H1 (cell line): Measurements from ENCODE around the gene TMEM114. TPM values are rescaled to one million over a fixed set of nuclear protein-coding genes. Genes with fewer than 3 reads are reported as not detected.

Source experiments
- CTCF ChIA-PET: fragments of 300-600 bp; sonication (Branson Sonifier 250); formaldehyde crosslinking; loops from one replicate; lab custom pipeline; 2021; ENCODE audit not compliant: partially characterized antibody; lab: Charles Lee
- POLR2A ChIA-PET: fragments of 300-600 bp; sonication (Branson Sonifier 250); formaldehyde crosslinking; loops from one replicate; lab custom pipeline; 2021; ENCODE audit warnings: inconsistent platforms; ENCODE audit not compliant: partially characterized antibody; lab: Charles Lee
- DNase-seq, 2 experiments: peaks; one replicate each; pipeline versions ENCODE4 v3.0.0 to v3.0.0-alpha.2; 2010 to 2022; ENCODE audit warnings: low spot score in 2 of 2, low read depth in 1 of 2, mixed read lengths in 1 of 2
- FAIRE-seq: peaks from 2 replicates; lab custom pipeline; 2011; peaks lifted over from hg19 to GRCh38; lab: Jason Lieb, UNC
- H2AFZ ChIP-seq: 2 replicates; pipeline ENCODE4 v1.8.1; 2012; ENCODE audit warnings: low read length, inconsistent platforms
- H2AK5ac ChIP-seq: 2 replicates; pipeline ENCODE4 v1.6.1; 2013; ENCODE audit warnings: low read depth, low read length
- H2BK120ac ChIP-seq: replicated peaks from 2 replicates; pipeline ENCODE3; 2013; ENCODE audit warnings: low read depth, low read length, inconsistent platforms
- H2BK12ac ChIP-seq: 2 replicates; pipeline ENCODE4 v1.6.1; 2013; ENCODE audit warnings: low read depth, low read length
- H2BK15ac ChIP-seq: 2 replicates; pipeline ENCODE4 v1.6.1; 2013; ENCODE audit warnings: low read length
- H2BK20ac ChIP-seq: 2 replicates; pipeline ENCODE4 v1.6.1; 2013; ENCODE audit warnings: low read length
- H2BK5ac ChIP-seq: 2 replicates; pipeline ENCODE4 v1.6.1; 2013; ENCODE audit warnings: low read depth, low read length
- H3K14ac ChIP-seq: 2 replicates; pipeline ENCODE4 v1.6.1; 2013; ENCODE audit warnings: inconsistent platforms; ENCODE audit not compliant: insufficient read length
- H3K18ac ChIP-seq: 2 replicates; pipeline ENCODE4 v1.6.1; 2013; ENCODE audit warnings: low read length; ENCODE audit errors: extremely low read depth
- H3K23ac ChIP-seq: 2 replicates; pipeline ENCODE4 v1.6.1; 2013; ENCODE audit warnings: inconsistent platforms; ENCODE audit not compliant: insufficient read length
- H3K23me2 ChIP-seq: 2 replicates; pipeline ENCODE4 v1.6.1; 2013; ENCODE audit warnings: low read depth, low read length
- H3K27ac ChIP-seq: 2 replicates; pipeline ENCODE4 v1.6.1; 2011; ENCODE audit warnings: low read depth, low read length, inconsistent platforms
- H3K27me3 ChIP-seq, 4 experiments: replicated peaks in 1 of 4; 1 replicate in 1 of 4; 2 replicates in 3 of 4; pipeline versions ENCODE4 v1.6.1 to v1.8.1; 2011 to 2013; ENCODE audit warnings: low read length in 3 of 4, mild to moderate bottlenecking in 3 of 4, inconsistent platforms in 2 of 4, mixed read lengths in 2 of 4, moderate library complexity in 1 of 4; ENCODE audit not compliant: control insufficient read depth in 3 of 4, insufficient read depth in 3 of 4; ENCODE audit errors: extremely low read depth in 1 of 4
- H3K36me3 ChIP-seq, 4 experiments: 2 replicates each; pipeline versions ENCODE4 v1.6.1 to v1.8.1; 2011 to 2013; ENCODE audit warnings: mild to moderate bottlenecking in 4 of 4, low read length in 3 of 4, moderate library complexity in 2 of 4, control low read depth in 1 of 4, inconsistent platforms in 1 of 4; ENCODE audit not compliant: insufficient read depth in 4 of 4, control insufficient read depth in 2 of 4
- H3K4ac ChIP-seq: replicated peaks from 2 replicates; pipeline ENCODE3; 2013; ENCODE audit warnings: low read length, low read depth, mixed read lengths, inconsistent platforms; ENCODE audit not compliant: insufficient read length
- H3K4me1 ChIP-seq, 4 experiments: replicated peaks in 1 of 4; 1 replicate in 1 of 4; 2 replicates in 3 of 4; pipeline versions ENCODE4 v1.6.1 to v1.8.1; 2011 to 2013; ENCODE audit warnings: low read length in 3 of 4, inconsistent platforms in 2 of 4, mixed read lengths in 1 of 4; ENCODE audit not compliant: insufficient read depth in 4 of 4, control insufficient read depth in 3 of 4
- H3K4me2 ChIP-seq, 2 experiments: 2 replicates each; pipeline versions ENCODE4 v1.6.1 to v1.8.1; 2011 to 2013; ENCODE audit warnings: low read depth in 2 of 2, low read length in 2 of 2, control low read depth in 1 of 2, inconsistent platforms in 1 of 2, mild to moderate bottlenecking in 1 of 2; ENCODE audit not compliant: insufficient read depth in 1 of 2
- H3K4me3 ChIP-seq, 4 experiments: fragments of 200-600, 300-600 bp in 1 of 4; sonication (generic), shearing (Covaris generic), sonication (Bioruptor Twin) in 1 of 4; 2 replicates each; pipeline versions ENCODE4 v1.5.1 to v1.8.1; 2011 to 2016; ENCODE audit warnings: low read length in 4 of 4, low read depth in 3 of 4, control low read depth in 2 of 4, inconsistent platforms in 2 of 4, mild to moderate bottlenecking in 2 of 4, mixed read lengths in 1 of 4, moderate library complexity in 1 of 4; ENCODE audit not compliant: insufficient read depth in 2 of 4; ENCODE audit errors: extremely low read depth in 1 of 4
- H3K56ac ChIP-seq: replicated peaks from 2 replicates; pipeline ENCODE3; 2013; ENCODE audit warnings: low read depth, mild to moderate bottlenecking, mixed read lengths, low read length, inconsistent platforms; ENCODE audit not compliant: insufficient read length
- H3K79me1 ChIP-seq: 2 replicates; pipeline ENCODE4 v1.6.1; 2013; ENCODE audit warnings: low read depth, low read length, control low read depth
- H3K79me2 ChIP-seq, 2 experiments: 2 replicates each; pipeline versions ENCODE4 v1.6.1 to v1.8.1; 2012 to 2013; ENCODE audit warnings: low read length in 2 of 2, mild to moderate bottlenecking in 2 of 2, inconsistent platforms in 1 of 2; ENCODE audit not compliant: insufficient read depth in 2 of 2, control insufficient read depth in 1 of 2
- H3K9ac ChIP-seq, 4 experiments: replicated peaks in 1 of 4; 1 replicate in 1 of 4; 2 replicates in 3 of 4; pipeline versions ENCODE4 v1.6.1 to v1.8.1; 2011 to 2013; ENCODE audit warnings: low read depth in 3 of 4, low read length in 3 of 4, control low read depth in 2 of 4, mild to moderate bottlenecking in 2 of 4, moderate library complexity in 2 of 4, inconsistent platforms in 1 of 4; ENCODE audit errors: extremely low read depth in 1 of 4
- H3K9me3 ChIP-seq, 2 experiments: 2 replicates each; pipeline versions ENCODE4 v1.6.1 to v1.8.1; 2012 to 2013; ENCODE audit warnings: mild to moderate bottlenecking in 2 of 2, moderate library complexity in 2 of 2, control low read depth in 1 of 2, inconsistent platforms in 1 of 2, low read depth in 1 of 2, low read length in 1 of 2, mixed read lengths in 1 of 2; ENCODE audit not compliant: insufficient read depth in 2 of 2
- H4K20me1 ChIP-seq, 2 experiments: replicated peaks in 1 of 2; 2 replicates each; pipeline versions ENCODE3 to v1.8.1; 2011 to 2013; ENCODE audit warnings: inconsistent platforms in 2 of 2, low read length in 2 of 2, mild to moderate bottlenecking in 1 of 2; ENCODE audit not compliant: insufficient read depth in 2 of 2, control insufficient read depth in 1 of 2
- H4K5ac ChIP-seq: 2 replicates; pipeline ENCODE4 v1.6.1; 2013; ENCODE audit warnings: low read length, low read depth, mixed read lengths, inconsistent platforms; ENCODE audit not compliant: insufficient read length
- H4K8ac ChIP-seq: 2 replicates; pipeline ENCODE4 v1.8.0; 2013; ENCODE audit warnings: mild to moderate bottlenecking, moderate library complexity, low read length, inconsistent platforms; ENCODE audit not compliant: insufficient read depth; ENCODE audit errors: extremely low read depth
- H4K91ac ChIP-seq: replicated peaks from 2 replicates; pipeline ENCODE3; 2013; ENCODE audit warnings: low read length, mixed read lengths, inconsistent platforms; ENCODE audit not compliant: insufficient read length
- PHF8 ChIP-seq: fragments of 200-600 bp; sonication (generic); conservative IDR thresholded peaks from 2 replicates; pipeline ENCODE4 v1.7.1; 2012; ENCODE audit warnings: low read depth, mild to moderate bottlenecking, inconsistent platforms, low read length, moderate library complexity
- RNF2 ChIP-seq: fragments of 200-900, 300-1000 bp; sonication (generic); IDR thresholded peaks from 2 replicates; pipeline ENCODE4 v1.7.1; 2016; ENCODE audit warnings: borderline replicate concordance, low read depth, mild to moderate bottlenecking, antibody characterized with exemption, low read length; ENCODE audit not compliant: poor library complexity, severe bottlenecking; ENCODE audit errors: missing control alignments
- RXRA ChIP-seq: IDR thresholded peaks from 2 replicates; pipeline ENCODE4 v1.6.1; 2011; ENCODE audit warnings: low read depth, mild to moderate bottlenecking, low read length, moderate library complexity; ENCODE audit not compliant: insufficient read depth
- TEAD4 ChIP-seq: IDR thresholded peaks from 2 replicates; pipeline ENCODE4 v1.6.1; 2012; ENCODE audit warnings: low read depth, low read length, inconsistent platforms, mixed read lengths
- WGBS, 2 experiments: shearing (Covaris generic) in 1 of 2; methylation state at CpG; one replicate each; pipeline versions ENCODE4 v1.1.6 to v1.1.7; 2013 to 2015; ENCODE audit warnings: low lambda C conversion rate in 2 of 2, mixed read lengths in 2 of 2, inconsistent platforms in 1 of 2, low coverage in 1 of 2, missing lambda C conversion rate in 1 of 2; ENCODE audit not compliant: insufficient replicate concordance in 2 of 2, insufficient coverage in 1 of 2, insufficient read length in 1 of 2; ENCODE audit errors: extremely low coverage in 1 of 2, missing lambda C conversion rate in 1 of 2; 5-methylcytosine and 5-hydroxymethylcytosine counted together
- polyA plus RNA-seq, 7 experiments: library from polyadenylated mRNA; depleted of rRNA in 3 of 7; stranded (reverse) in 5 of 7; unstranded in 2 of 7; fragments of >200 nt in 5 of 7; fragments of 200-250 nt in 2 of 7; gene quantifications; 1 replicate in 5 of 7; 2 replicates in 1 of 7; 4 replicates in 1 of 7; pipeline versions ENCODE4 v1.2.1 to v1.2.3, GENCODE V29; 2011 to 2013; ENCODE audit warnings: missing spikeins in 2 of 7, mixed read lengths in 2 of 7
- total RNA-seq: library from RNA; stranded (reverse); fragmentation: NEBNext Ultra II Directional; extraction: Animal tissue kit (Norgen Biotek cat#: 25700); gene quantifications from 2 replicates; pipeline ENCODE4 v1.2.1, GENCODE V29; 2021
- TF ChIP-seq, protein P1 (sequence below), 3 experiments: IDR thresholded peaks; 1 replicate in 2 of 3; 2 replicates in 1 of 3; pipeline versions ENCODE4 v1.5.1 to v1.6.1; 2011; ENCODE audit warnings: low read length in 3 of 3, mild to moderate bottlenecking in 3 of 3, inconsistent platforms in 2 of 3, low read depth in 1 of 3, moderate library complexity in 1 of 3; ENCODE audit not compliant: insufficient read depth in 1 of 3; ENCODE audit errors: control extremely low read depth in 1 of 3
- TF ChIP-seq, protein P2 (sequence below): IDR thresholded peaks from 2 replicates; pipeline ENCODE4 v1.6.1; 2011; ENCODE audit warnings: low read depth, mild to moderate bottlenecking, low read length; ENCODE audit not compliant: insufficient read depth

TMEM114 gene
- total and polyA plus RNA-seq, 2 of the 8 experiments (the other 6 are each of a cell fraction or from before 2014, with no cell fraction given), result 1.6 to 2.9 TPM

DNA sequence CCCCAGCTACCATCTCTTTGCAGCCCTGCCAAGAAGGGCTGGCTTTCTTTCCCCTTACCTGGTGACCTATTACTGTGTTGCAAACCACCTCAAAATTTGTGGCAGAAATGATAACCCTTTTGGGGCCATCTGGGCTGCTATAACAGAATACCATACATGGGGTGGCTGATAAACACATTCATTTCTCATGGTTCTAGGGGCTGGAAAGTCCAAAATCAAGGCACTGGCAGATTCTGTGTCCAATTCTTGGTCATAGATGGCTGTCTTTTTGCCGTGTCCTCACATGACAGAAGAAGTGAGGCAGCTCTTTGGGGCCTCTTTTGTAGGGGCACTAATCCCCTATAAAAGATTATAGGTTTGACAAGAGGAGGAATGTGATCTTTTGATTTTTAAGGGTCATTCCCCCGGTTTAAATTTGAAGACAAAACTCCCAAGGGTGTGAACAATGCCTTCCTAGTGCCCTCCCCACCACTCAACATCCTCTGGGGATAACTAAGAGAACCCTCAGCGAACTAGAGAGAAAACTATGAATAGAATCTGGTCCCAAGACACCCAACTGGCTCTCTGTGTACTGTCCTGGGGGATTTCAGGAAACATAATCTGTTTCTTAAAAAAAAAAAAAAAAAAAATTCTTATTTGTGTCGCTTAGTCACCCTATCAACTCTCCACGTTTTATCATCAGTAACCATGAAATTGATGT, 29.5 kb upstream of the TMEM114 start:
- FAIRE-seq (no peak), DNase-seq (no peak)
- Histone ChIP-seq H3K14ac (no peak overlapping the region), H2BK5ac (no peak overlapping the region), H3K56ac (no peak overlapping the region), H3K23ac (no peak overlapping the region), H2BK120ac (no peak overlapping the region), H3K4me1 (no peaks in the 10 kb centered on the region; a peak in 1 of 7 replicates), H2AK5ac (no peak overlapping the region), H3K9ac (no peak overlapping the region), H2BK12ac (no peak overlapping the region), H3K23me2 (peaks cover 4% of the 10 kb centered on the region), H3K27me3 (no peaks in the 10 kb centered on the region), H4K8ac (no peak overlapping the region), H3K27ac (no peak overlapping the region), H2AFZ (no peak overlapping the region), H2BK20ac (no peak overlapping the region), H3K18ac (no peak overlapping the region), H3K9me3 (no peaks in the 10 kb centered on the region), H4K20me1 (peaks cover under 1 to 2% of the 10 kb centered on the region in 2 experiments), H3K36me3 (peaks cover 0 to 5% (median under 1%) of the 10 kb centered on the region in 4 experiments; a peak in 3 of 8 replicates), H3K4me3 (no peak overlapping the region), H3K79me1 (peaks cover 11% of the 10 kb centered on the region), H3K4ac (no peak overlapping the region), H4K91ac (no peak overlapping the region), H3K4me2 (no peak overlapping the region), H2BK15ac (no peak overlapping the region), H3K79me2 (peaks cover 9 to 32% of the 10 kb centered on the region in 2 experiments), H4K5ac (no peak overlapping the region)
- ChIA-PET CTCF (interaction anchor here (24.1 kb wide), 1 partner anchor 48 kb away, joined by 416 read pairs; no protein-coding TSS in a partner anchor), POLR2A (interaction anchor here (3.2 kb wide), 1 partner anchor 8 kb away, joined by 14 read pairs; no protein-coding TSS in a partner anchor)
- WGBS, 2 experiments, result 94% methylated on average over 5 of the region's 5 CpGs; no CpG with 5 or more reads in 1 of the 2 experiments
- TF ChIP-seq RXRA, result no peak
- no peak for TF ChIP-seq PHF8
- TF ChIP-seq, protein P1, sequence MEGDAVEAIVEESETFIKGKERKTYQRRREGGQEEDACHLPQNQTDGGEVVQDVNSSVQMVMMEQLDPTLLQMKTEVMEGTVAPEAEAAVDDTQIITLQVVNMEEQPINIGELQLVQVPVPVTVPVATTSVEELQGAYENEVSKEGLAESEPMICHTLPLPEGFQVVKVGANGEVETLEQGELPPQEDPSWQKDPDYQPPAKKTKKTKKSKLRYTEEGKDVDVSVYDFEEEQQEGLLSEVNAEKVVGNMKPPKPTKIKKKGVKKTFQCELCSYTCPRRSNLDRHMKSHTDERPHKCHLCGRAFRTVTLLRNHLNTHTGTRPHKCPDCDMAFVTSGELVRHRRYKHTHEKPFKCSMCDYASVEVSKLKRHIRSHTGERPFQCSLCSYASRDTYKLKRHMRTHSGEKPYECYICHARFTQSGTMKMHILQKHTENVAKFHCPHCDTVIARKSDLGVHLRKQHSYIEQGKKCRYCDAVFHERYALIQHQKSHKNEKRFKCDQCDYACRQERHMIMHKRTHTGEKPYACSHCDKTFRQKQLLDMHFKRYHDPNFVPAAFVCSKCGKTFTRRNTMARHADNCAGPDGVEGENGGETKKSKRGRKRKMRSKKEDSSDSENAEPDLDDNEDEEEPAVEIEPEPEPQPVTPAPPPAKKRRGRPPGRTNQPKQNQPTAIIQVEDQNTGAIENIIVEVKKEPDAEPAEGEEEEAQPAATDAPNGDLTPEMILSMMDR (IDR thresholded peaks at IDR 0.05; ENCODE audit: control extremely low read depth in 1 of 3, insufficient read depth in 1 of 3, low read depth in 1 of 3, low read length in 3 of 3), result no peak
- no peak for TF ChIP-seq TEAD4
- TF ChIP-seq, protein P2, sequence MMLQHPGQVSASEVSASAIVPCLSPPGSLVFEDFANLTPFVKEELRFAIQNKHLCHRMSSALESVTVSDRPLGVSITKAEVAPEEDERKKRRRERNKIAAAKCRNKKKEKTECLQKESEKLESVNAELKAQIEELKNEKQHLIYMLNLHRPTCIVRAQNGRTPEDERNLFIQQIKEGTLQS, result no peak
- TF ChIP-seq RNF2, result no peak
